HepG2 (cell line): ENCODE data around the gene GAL3ST3. TPM values are rescaled to one million over a fixed set of nuclear protein-coding genes. Genes with fewer than 3 reads are reported as not detected.

Experiments used
- HNRNPK ChIP-seq: fragments of 200-400 bp; formaldehyde crosslinking; IDR thresholded peaks from 2 replicates; pipeline ENCODE4 v1.6.1; 2018; ENCODE audit warnings: low read length, low read depth, moderate library complexity, mild to moderate bottlenecking; ENCODE audit not compliant: poor library complexity, severe bottlenecking
- PITX1 ChIP-seq: sonication (generic); formaldehyde crosslinking; IDR thresholded peaks from 2 replicates; pipeline ENCODE4 v1.5.1; 2020; ENCODE audit warnings: mild to moderate bottlenecking, missing genetic modification reagents
- SYNCRIP ChIP-seq: fragments of 200-400 bp; formaldehyde crosslinking; IDR thresholded peaks from 2 replicates; pipeline ENCODE4 v1.6.1; 2018; ENCODE audit warnings: mild to moderate bottlenecking, low read depth, low read length; ENCODE audit not compliant: insufficient read depth
- ZNF318 ChIP-seq: sonication (generic); formaldehyde crosslinking; IDR thresholded peaks from 2 replicates; pipeline ENCODE4 v1.4.0; 2020; ENCODE audit warnings: mild to moderate bottlenecking, missing genetic modification reagents
- polyA plus RNA-seq, 8 experiments: library from polyadenylated mRNA; depleted of rRNA in 3 of 8; stranded (reverse) in 7 of 8; unstranded in 1 of 8; fragments of >200 nt; fragmentation: Illumina TruSeq in 4 of 8; extraction: Trizol in 4 of 8; gene quantifications; 2 replicates each; pipeline versions ENCODE4 v1.2.1 to v1.2.3, GENCODE V29; 2011 to 2016; ENCODE audit warnings: low read depth in 4 of 8, missing spikeins in 1 of 8, mixed read lengths in 1 of 8; ENCODE audit not compliant: insufficient read depth in 1 of 8
- total RNA-seq, 5 experiments: library from RNA; depleted of rRNA; stranded (reverse); fragments of >200 nt; fragmentation: Illumina TruSeq; extraction: Trizol; gene quantifications; 2 replicates each; pipeline ENCODE4 v1.2.3, GENCODE V29; 2016; ENCODE audit warnings: low read depth in 1 of 5
- TF ChIP-seq, protein P1 (sequence below): sonication (generic); formaldehyde crosslinking; IDR thresholded peaks from 2 replicates; pipeline ENCODE4 v1.4.0; 2020; ENCODE audit warnings: missing genetic modification reagents
- TF ChIP-seq, protein P2 (sequence below), 2 experiments: fragments of 450-650 bp in 1 of 2; sonication (generic) in 1 of 2; formaldehyde crosslinking in 1 of 2; IDR thresholded peaks; 2 replicates each; pipeline versions ENCODE4 v1.6.1 to v1.8.0; 2016 to 2022; ENCODE audit warnings: antibody characterized with exemption in 1 of 2, mild to moderate bottlenecking in 1 of 2, missing genetic modification reagents in 1 of 2

GAL3ST3 gene
- total and polyA plus RNA-seq, 2 of the 13 experiments (the other 11 are each of a cell fraction or from before 2014, with no cell fraction given), result not detected

DNA sequence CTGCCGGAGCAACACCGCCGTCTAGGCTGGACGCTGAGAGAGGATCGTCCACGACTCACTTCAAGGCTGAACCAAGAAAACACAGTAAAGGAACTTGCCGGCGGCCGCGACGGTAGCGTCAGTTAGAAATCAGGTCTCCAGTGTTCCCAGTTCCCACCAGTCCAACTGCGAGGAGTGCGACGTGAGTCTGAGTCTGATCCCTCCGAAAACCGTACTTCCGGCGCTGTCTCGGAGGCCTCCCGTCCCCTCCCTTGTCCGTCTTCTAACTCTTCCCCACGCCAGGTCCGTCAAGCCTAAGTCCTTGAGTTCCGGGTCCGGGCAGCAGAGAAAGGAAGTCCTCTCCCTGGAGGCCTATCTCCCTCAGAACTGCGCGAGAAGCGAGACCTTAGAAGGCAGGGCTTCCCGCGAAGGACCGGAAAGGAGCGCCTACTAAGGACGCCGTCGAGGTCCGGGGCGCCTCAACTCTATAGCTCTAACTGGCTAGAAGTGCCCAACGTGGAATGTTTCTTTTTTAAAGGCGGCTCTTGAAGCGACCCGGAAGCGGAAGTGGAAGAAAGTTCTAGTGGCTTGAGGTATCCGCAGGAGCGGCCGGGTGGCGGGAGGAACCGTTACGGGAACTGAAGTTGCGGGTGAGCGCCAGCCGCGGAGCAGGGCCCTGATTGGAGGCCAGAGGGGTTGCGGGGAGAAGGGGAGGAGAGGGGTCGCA, 46.9 kb downstream of the GAL3ST3 start, which contains the start of the genes BANF1 and EIF1AD (continued):
- peak; percentile 87 for TF ChIP-seq PITX1 (CRISPR knock-in tag)
- TF ChIP-seq HNRNPK, result no peak
- TF ChIP-seq, protein P1, sequence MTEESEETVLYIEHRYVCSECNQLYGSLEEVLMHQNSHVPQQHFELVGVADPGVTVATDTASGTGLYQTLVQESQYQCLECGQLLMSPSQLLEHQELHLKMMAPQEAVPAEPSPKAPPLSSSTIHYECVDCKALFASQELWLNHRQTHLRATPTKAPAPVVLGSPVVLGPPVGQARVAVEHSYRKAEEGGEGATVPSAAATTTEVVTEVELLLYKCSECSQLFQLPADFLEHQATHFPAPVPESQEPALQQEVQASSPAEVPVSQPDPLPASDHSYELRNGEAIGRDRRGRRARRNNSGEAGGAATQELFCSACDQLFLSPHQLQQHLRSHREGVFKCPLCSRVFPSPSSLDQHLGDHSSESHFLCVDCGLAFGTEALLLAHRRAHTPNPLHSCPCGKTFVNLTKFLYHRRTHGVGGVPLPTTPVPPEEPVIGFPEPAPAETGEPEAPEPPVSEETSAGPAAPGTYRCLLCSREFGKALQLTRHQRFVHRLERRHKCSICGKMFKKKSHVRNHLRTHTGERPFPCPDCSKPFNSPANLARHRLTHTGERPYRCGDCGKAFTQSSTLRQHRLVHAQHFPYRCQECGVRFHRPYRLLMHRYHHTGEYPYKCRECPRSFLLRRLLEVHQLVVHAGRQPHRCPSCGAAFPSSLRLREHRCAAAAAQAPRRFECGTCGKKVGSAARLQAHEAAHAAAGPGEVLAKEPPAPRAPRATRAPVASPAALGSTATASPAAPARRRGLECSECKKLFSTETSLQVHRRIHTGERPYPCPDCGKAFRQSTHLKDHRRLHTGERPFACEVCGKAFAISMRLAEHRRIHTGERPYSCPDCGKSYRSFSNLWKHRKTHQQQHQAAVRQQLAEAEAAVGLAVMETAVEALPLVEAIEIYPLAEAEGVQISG (CRISPR knock-in tag), result peak; percentile 98
- no peak for TF ChIP-seq SYNCRIP
- no peak for TF ChIP-seq ZNF318 (CRISPR knock-in tag)
- TF ChIP-seq, protein P2, sequence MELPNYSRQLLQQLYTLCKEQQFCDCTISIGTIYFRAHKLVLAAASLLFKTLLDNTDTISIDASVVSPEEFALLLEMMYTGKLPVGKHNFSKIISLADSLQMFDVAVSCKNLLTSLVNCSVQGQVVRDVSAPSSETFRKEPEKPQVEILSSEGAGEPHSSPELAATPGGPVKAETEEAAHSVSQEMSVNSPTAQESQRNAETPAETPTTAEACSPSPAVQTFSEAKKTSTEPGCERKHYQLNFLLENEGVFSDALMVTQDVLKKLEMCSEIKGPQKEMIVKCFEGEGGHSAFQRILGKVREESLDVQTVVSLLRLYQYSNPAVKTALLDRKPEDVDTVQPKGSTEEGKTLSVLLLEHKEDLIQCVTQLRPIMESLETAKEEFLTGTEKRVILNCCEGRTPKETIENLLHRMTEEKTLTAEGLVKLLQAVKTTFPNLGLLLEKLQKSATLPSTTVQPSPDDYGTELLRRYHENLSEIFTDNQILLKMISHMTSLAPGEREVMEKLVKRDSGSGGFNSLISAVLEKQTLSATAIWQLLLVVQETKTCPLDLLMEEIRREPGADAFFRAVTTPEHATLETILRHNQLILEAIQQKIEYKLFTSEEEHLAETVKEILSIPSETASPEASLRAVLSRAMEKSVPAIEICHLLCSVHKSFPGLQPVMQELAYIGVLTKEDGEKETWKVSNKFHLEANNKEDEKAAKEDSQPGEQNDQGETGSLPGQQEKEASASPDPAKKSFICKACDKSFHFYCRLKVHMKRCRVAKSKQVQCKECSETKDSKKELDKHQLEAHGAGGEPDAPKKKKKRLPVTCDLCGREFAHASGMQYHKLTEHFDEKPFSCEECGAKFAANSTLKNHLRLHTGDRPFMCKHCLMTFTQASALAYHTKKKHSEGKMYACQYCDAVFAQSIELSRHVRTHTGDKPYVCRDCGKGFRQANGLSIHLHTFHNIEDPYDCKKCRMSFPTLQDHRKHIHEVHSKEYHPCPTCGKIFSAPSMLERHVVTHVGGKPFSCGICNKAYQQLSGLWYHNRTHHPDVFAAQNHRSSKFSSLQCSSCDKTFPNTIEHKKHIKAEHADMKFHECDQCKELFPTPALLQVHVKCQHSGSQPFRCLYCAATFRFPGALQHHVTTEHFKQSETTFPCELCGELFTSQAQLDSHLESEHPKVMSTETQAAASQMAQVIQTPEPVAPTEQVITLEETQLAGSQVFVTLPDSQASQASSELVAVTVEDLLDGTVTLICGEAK (IDR thresholded peaks at IDR 0.05), result peak; percentile 96
- TF ChIP-seq, protein P2 (CRISPR knock-in tag; IDR thresholded peaks at IDR 0.05), result peak; percentile 90
